GM23338 (cell line): ENCODE results near the gene HPS6. TPM values are rescaled to one million over a fixed set of nuclear protein-coding genes. Genes with fewer than 3 reads are reported as not detected.

Experiments
- ATAC-seq: fragments of 200-7000 bp; cut with Tn5 transposase; 3 replicates; pipeline ENCODE4 v1.9.1; 2020
- DNase-seq: peaks from one replicate; pipeline ENCODE4 v3.0.0-alpha.2; 2015; ENCODE audit warnings: low spot score
- H2AFZ ChIP-seq: fragments of 200-600 bp; sonication (generic); 2 replicates; pipeline ENCODE4 v1.8.0; 2016; ENCODE audit warnings: antibody characterized with exemption, mild to moderate bottlenecking, moderate library complexity
- H3F3A ChIP-seq: fragments of 200-600 bp; sonication (generic); replicated peaks from 2 replicates; pipeline ENCODE4 v1.8.0; 2017; ENCODE audit warnings: antibody characterized with exemption, mixed run types, low read depth
- H3K27ac ChIP-seq: fragments of 200-600 bp; sonication (generic); 2 replicates; pipeline ENCODE4 v1.6.1; 2016; ENCODE audit warnings: low read depth
- H3K27me3 ChIP-seq: fragments of 200-600 bp; sonication (generic); 2 replicates; pipeline ENCODE4 v1.8.0; 2016; ENCODE audit warnings: mild to moderate bottlenecking, mixed run types, moderate library complexity; ENCODE audit not compliant: insufficient read depth
- H3K36me3 ChIP-seq: fragments of 200-600 bp; sonication (generic); 2 replicates; pipeline ENCODE4 v1.8.0; 2016; ENCODE audit warnings: mild to moderate bottlenecking; ENCODE audit not compliant: insufficient read depth
- H3K4me1 ChIP-seq: fragments of 200-600 bp; sonication (generic); 2 replicates; pipeline ENCODE4 v1.8.0; 2016; ENCODE audit warnings: mild to moderate bottlenecking, moderate library complexity; ENCODE audit not compliant: insufficient read depth
- H3K4me2 ChIP-seq: fragments of 200-600 bp; sonication (generic); 2 replicates; pipeline ENCODE4 v1.7.1; 2017; ENCODE audit warnings: mixed run types
- H3K4me3 ChIP-seq: fragments of 200-600 bp; sonication (generic); 2 replicates; pipeline ENCODE4 v1.6.1; 2016; ENCODE audit warnings: mixed run types
- H3K79me2 ChIP-seq: fragments of 200-600 bp; sonication (generic); replicated peaks from 2 replicates; pipeline ENCODE4 v1.8.0; 2017; ENCODE audit warnings: mild to moderate bottlenecking; ENCODE audit not compliant: insufficient read depth
- H3K9me2 ChIP-seq: fragments of 200-600 bp; sonication (generic); 2 replicates; pipeline ENCODE4 v1.8.0; 2017; ENCODE audit not compliant: insufficient read depth
- H4K20me1 ChIP-seq: fragments of 200-600 bp; sonication (generic); replicated peaks from 2 replicates; pipeline ENCODE4 v1.8.0; 2017; ENCODE audit warnings: mild to moderate bottlenecking; ENCODE audit not compliant: insufficient read depth
- H3K27ac Mint-ChIP-seq: 2 replicates; pipeline ENCODE4 v1.8.0; 2020; ENCODE audit warnings: inconsistent platforms, mild to moderate bottlenecking, moderate library complexity, mixed read lengths
- H3K27me3 Mint-ChIP-seq: 3 replicates; pipeline ENCODE4 v1.8.0; 2022; ENCODE audit warnings: low read depth, mild to moderate bottlenecking, moderate library complexity, mixed read lengths, inconsistent platforms; ENCODE audit not compliant: insufficient read depth, poor library complexity
- H3K36me3 Mint-ChIP-seq: 3 replicates; pipeline ENCODE4 v1.8.0; 2021; ENCODE audit warnings: low read depth, mild to moderate bottlenecking, inconsistent platforms, moderate library complexity, mixed read lengths
- H3K4me1 Mint-ChIP-seq: 3 replicates; pipeline ENCODE4 v1.8.0; 2020; ENCODE audit warnings: mild to moderate bottlenecking, inconsistent platforms, mixed read lengths
- H3K4me3 Mint-ChIP-seq: 3 replicates; pipeline ENCODE4 v1.8.0; 2021; ENCODE audit warnings: moderate library complexity, mild to moderate bottlenecking, inconsistent platforms, mixed read lengths
- H3K9me3 Mint-ChIP-seq: 3 replicates; pipeline ENCODE4 v1.8.0; 2020; ENCODE audit warnings: moderate library complexity, mild to moderate bottlenecking, inconsistent platforms, mixed read lengths
- CREB1 ChIP-seq: fragments of 250-450 bp; sonication (Bioruptor Pico); IDR thresholded peaks from 2 replicates; pipeline ENCODE4 v1.5.0; 2020; ENCODE audit warnings: low read depth, mild to moderate bottlenecking, moderate library complexity
- EZH2 ChIP-seq: fragments of 200-600 bp; sonication (generic); IDR thresholded peaks from one replicate; pipeline ENCODE4 v1.8.0; 2017; ENCODE audit warnings: antibody characterized with exemption, mild to moderate bottlenecking, low read depth; ENCODE audit not compliant: unreplicated experiment
- EZH2phosphoT487 ChIP-seq: fragments of 200-600 bp; sonication (generic); IDR thresholded peaks from one replicate; pipeline ENCODE4 v1.8.1; 2018; ENCODE audit warnings: antibody characterized with exemption; ENCODE audit not compliant: unreplicated experiment
- JUNB ChIP-seq: IDR thresholded peaks from one replicate; pipeline ENCODE4 v1.6.1; 2016; ENCODE audit warnings: antibody characterized with exemption; ENCODE audit not compliant: unreplicated experiment
- NANOG ChIP-seq: IDR thresholded peaks from 2 replicates; pipeline ENCODE4 v1.6.1; 2016; ENCODE audit warnings: antibody characterized with exemption, borderline replicate concordance
- POLR2AphosphoS5 ChIP-seq: IDR thresholded peaks from 2 replicates; pipeline ENCODE4 v1.6.1; 2016; ENCODE audit warnings: antibody characterized with exemption, low read depth
- STAT1 ChIP-seq: IDR thresholded peaks from one replicate; pipeline ENCODE4 v1.6.1; 2016; ENCODE audit warnings: antibody characterized with exemption; ENCODE audit not compliant: unreplicated experiment
- ZNF114 ChIP-seq: fragments of 250-450 bp; sonication (Bioruptor Pico); IDR thresholded peaks from 2 replicates; pipeline ENCODE4 v1.5.0; 2020; ENCODE audit warnings: mild to moderate bottlenecking, moderate library complexity
- ZNF331 ChIP-seq: fragments of 250-450 bp; sonication (Bioruptor Pico); IDR thresholded peaks from 2 replicates; pipeline ENCODE4 v1.5.0; 2020; ENCODE audit warnings: low read depth, mild to moderate bottlenecking, moderate library complexity
- polyA plus RNA-seq: library from polyadenylated mRNA; unstranded; fragments of >200 nt; fragmentation: Nextera tagmentation; extraction: Ambion mirVana; gene quantifications from 2 replicates; pipeline ENCODE4 v1.2.1, GENCODE V29; 2016
- total RNA-seq: library from RNA; depleted of rRNA; stranded (reverse); fragments of >200 nt; shearing (Covaris generic); gene quantifications from 2 replicates; pipeline ENCODE4 v1.2.3, GENCODE V29; 2014
- TF ChIP-seq, protein P1 (sequence below): IDR thresholded peaks from 2 replicates; pipeline ENCODE4 v1.6.1; 2016; ENCODE audit warnings: antibody characterized with exemption
- TF ChIP-seq, protein P2 (sequence below), 2 experiments: fragments of 200-600 bp in 1 of 2; sonication (generic) in 1 of 2; conservative IDR thresholded peaks; 2 replicates each; pipeline versions ENCODE4 v1.5.1 to v1.6.1; 2016 to 2017; ENCODE audit warnings: antibody characterized with exemption in 2 of 2, low read depth in 2 of 2, mild to moderate bottlenecking in 2 of 2, moderate library complexity in 1 of 2
- TF ChIP-seq, protein P3 (sequence below): IDR thresholded peaks from one replicate; pipeline ENCODE4 v1.6.1; 2018; ENCODE audit warnings: antibody characterized with exemption; ENCODE audit not compliant: unreplicated experiment
- TF ChIP-seq, protein P4 (sequence below): fragments of 250-450 bp; sonication (Bioruptor Pico); IDR thresholded peaks from 2 replicates; pipeline ENCODE4 v1.5.0; 2020; ENCODE audit warnings: mild to moderate bottlenecking, moderate library complexity

The HPS6 gene
- total and polyA plus RNA-seq, 2 experiments from 2014 or later, result 4.2 to 28.7 TPM

DNA sequence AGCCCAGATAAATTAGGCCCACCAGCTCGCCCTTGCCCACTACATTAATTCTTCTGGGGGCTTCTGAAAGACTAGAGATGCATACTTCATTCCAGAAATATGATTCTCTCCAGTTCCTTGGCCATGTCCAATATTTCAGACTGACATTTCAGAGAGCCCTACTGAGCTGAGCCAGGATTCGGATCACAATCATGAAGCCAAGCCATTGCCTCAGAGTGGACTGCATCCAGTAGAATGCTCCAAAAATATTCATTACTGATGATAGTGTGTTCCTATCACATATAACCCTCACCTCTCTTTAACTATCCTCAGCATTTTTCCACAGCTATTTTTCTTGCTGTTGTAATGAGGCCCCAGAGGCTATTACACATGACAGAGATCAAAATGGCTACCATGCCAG, 47.9 kb upstream of the HPS6 start:
- TF ChIP-seq, protein P1, sequence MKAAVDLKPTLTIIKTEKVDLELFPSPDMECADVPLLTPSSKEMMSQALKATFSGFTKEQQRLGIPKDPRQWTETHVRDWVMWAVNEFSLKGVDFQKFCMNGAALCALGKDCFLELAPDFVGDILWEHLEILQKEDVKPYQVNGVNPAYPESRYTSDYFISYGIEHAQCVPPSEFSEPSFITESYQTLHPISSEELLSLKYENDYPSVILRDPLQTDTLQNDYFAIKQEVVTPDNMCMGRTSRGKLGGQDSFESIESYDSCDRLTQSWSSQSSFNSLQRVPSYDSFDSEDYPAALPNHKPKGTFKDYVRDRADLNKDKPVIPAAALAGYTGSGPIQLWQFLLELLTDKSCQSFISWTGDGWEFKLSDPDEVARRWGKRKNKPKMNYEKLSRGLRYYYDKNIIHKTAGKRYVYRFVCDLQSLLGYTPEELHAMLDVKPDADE, result no peak
- TF ChIP-seq ZNF114 (CRISPR knock-in tag) (no peak), ZNF331 (CRISPR knock-in tag) (no peak), EZH2phosphoT487 (no peak), CREB1 (no peak), POLR2AphosphoS5 (no peak), NANOG (no peak), EZH2 (no peak), JUNB (no peak), STAT1 (no peak)
- TF ChIP-seq, protein P2, sequence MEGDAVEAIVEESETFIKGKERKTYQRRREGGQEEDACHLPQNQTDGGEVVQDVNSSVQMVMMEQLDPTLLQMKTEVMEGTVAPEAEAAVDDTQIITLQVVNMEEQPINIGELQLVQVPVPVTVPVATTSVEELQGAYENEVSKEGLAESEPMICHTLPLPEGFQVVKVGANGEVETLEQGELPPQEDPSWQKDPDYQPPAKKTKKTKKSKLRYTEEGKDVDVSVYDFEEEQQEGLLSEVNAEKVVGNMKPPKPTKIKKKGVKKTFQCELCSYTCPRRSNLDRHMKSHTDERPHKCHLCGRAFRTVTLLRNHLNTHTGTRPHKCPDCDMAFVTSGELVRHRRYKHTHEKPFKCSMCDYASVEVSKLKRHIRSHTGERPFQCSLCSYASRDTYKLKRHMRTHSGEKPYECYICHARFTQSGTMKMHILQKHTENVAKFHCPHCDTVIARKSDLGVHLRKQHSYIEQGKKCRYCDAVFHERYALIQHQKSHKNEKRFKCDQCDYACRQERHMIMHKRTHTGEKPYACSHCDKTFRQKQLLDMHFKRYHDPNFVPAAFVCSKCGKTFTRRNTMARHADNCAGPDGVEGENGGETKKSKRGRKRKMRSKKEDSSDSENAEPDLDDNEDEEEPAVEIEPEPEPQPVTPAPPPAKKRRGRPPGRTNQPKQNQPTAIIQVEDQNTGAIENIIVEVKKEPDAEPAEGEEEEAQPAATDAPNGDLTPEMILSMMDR (conservative IDR thresholded peaks at IDR 0.05; ENCODE audit: low read depth in 2 of 2), result no peak
- TF ChIP-seq, protein P3, sequence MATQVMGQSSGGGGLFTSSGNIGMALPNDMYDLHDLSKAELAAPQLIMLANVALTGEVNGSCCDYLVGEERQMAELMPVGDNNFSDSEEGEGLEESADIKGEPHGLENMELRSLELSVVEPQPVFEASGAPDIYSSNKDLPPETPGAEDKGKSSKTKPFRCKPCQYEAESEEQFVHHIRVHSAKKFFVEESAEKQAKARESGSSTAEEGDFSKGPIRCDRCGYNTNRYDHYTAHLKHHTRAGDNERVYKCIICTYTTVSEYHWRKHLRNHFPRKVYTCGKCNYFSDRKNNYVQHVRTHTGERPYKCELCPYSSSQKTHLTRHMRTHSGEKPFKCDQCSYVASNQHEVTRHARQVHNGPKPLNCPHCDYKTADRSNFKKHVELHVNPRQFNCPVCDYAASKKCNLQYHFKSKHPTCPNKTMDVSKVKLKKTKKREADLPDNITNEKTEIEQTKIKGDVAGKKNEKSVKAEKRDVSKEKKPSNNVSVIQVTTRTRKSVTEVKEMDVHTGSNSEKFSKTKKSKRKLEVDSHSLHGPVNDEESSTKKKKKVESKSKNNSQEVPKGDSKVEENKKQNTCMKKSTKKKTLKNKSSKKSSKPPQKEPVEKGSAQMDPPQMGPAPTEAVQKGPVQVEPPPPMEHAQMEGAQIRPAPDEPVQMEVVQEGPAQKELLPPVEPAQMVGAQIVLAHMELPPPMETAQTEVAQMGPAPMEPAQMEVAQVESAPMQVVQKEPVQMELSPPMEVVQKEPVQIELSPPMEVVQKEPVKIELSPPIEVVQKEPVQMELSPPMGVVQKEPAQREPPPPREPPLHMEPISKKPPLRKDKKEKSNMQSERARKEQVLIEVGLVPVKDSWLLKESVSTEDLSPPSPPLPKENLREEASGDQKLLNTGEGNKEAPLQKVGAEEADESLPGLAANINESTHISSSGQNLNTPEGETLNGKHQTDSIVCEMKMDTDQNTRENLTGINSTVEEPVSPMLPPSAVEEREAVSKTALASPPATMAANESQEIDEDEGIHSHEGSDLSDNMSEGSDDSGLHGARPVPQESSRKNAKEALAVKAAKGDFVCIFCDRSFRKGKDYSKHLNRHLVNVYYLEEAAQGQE, result no peak
- TF ChIP-seq, protein P4, sequence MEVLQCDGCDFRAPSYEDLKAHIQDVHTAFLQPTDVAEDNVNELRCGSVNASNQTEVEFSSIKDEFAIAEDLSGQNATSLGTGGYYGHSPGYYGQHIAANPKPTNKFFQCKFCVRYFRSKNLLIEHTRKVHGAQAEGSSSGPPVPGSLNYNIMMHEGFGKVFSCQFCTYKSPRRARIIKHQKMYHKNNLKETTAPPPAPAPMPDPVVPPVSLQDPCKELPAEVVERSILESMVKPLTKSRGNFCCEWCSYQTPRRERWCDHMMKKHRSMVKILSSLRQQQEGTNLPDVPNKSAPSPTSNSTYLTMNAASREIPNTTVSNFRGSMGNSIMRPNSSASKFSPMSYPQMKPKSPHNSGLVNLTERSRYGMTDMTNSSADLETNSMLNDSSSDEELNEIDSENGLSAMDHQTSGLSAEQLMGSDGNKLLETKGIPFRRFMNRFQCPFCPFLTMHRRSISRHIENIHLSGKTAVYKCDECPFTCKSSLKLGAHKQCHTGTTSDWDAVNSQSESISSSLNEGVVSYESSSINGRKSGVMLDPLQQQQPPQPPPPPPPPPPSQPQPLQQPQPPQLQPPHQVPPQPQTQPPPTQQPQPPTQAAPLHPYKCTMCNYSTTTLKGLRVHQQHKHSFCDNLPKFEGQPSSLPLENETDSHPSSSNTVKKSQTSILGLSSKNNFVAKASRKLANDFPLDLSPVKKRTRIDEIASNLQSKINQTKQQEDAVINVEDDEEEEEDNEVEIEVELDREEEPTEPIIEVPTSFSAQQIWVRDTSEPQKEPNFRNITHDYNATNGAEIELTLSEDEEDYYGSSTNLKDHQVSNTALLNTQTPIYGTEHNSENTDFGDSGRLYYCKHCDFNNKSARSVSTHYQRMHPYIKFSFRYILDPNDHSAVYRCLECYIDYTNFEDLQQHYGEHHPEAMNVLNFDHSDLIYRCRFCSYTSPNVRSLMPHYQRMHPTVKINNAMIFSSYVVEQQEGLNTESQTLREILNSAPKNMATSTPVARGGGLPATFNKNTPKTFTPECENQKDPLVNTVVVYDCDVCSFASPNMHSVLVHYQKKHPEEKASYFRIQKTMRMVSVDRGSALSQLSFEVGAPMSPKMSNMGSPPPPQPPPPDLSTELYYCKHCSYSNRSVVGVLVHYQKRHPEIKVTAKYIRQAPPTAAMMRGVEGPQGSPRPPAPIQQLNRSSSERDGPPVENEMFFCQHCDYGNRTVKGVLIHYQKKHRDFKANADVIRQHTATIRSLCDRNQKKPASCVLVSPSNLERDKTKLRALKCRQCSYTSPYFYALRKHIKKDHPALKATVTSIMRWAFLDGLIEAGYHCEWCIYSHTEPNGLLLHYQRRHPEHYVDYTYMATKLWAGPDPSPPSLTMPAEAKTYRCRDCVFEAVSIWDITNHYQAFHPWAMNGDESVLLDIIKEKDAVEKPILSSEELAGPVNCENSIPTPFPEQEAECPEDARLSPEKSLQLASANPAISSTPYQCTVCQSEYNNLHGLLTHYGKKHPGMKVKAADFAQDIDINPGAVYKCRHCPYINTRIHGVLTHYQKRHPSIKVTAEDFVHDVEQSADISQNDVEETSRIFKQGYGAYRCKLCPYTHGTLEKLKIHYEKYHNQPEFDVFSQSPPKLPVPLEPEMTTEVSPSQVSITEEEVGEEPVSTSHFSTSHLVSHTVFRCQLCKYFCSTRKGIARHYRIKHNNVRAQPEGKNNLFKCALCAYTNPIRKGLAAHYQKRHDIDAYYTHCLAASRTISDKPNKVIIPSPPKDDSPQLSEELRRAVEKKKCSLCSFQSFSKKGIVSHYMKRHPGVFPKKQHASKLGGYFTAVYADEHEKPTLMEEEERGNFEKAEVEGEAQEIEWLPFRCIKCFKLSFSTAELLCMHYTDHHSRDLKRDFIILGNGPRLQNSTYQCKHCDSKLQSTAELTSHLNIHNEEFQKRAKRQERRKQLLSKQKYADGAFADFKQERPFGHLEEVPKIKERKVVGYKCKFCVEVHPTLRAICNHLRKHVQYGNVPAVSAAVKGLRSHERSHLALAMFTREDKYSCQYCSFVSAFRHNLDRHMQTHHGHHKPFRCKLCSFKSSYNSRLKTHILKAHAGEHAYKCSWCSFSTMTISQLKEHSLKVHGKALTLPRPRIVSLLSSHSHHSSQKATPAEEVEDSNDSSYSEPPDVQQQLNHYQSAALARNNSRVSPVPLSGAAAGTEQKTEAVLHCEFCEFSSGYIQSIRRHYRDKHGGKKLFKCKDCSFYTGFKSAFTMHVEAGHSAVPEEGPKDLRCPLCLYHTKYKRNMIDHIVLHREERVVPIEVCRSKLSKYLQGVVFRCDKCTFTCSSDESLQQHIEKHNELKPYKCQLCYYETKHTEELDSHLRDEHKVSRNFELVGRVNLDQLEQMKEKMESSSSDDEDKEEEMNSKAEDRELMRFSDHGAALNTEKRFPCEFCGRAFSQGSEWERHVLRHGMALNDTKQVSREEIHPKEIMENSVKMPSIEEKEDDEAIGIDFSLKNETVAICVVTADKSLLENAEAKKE (CRISPR knock-in tag), result no peak
- peaks cover 7% of the 10 kb centered on the region; the same call in 2 of the 3 replicates for H3K4me1 Mint-ChIP-seq
- H3K36me3 Mint-ChIP-seq, result peaks cover 11% of the 10 kb centered on the region
- Histone ChIP-seq H3K79me2 (no peaks in the 10 kb centered on the region), H3K4me1 (no peaks in the 10 kb centered on the region), H4K20me1 (no peaks in the 10 kb centered on the region), H3F3A (no peaks in the 10 kb centered on the region), H3K4me3 (no peak overlapping the region), H3K27me3 (no peaks in the 10 kb centered on the region), H3K9me2 (no peaks in the 10 kb centered on the region), H3K36me3 (no peaks in the 10 kb centered on the region), H2AFZ (no peak overlapping the region), H3K27ac (no peak overlapping the region), H3K4me2 (no peak overlapping the region)
- no peaks in the 10 kb centered on the region for H3K27me3 Mint-ChIP-seq
- H3K9me3 Mint-ChIP-seq, result no peaks in the 10 kb centered on the region
- H3K4me3 Mint-ChIP-seq, result no peak overlapping the region
- DNase-seq (no peak), ATAC-seq (no peak)
- H3K27ac Mint-ChIP-seq, result no peak overlapping the region
